GM12892 (cell line): ENCODE results near the gene TOR3A.

Experiments
- POLR2A ChIP-seq: IDR thresholded peaks from 2 replicates; pipeline ENCODE4 v1.6.1; 2011; ENCODE audit warnings: low read depth, low read length, control low read depth
- POLR2AphosphoS5 ChIP-seq: IDR thresholded peaks from 2 replicates; pipeline ENCODE4 v1.6.1; 2011; ENCODE audit warnings: low read depth, low read length, control low read depth

DNA sequence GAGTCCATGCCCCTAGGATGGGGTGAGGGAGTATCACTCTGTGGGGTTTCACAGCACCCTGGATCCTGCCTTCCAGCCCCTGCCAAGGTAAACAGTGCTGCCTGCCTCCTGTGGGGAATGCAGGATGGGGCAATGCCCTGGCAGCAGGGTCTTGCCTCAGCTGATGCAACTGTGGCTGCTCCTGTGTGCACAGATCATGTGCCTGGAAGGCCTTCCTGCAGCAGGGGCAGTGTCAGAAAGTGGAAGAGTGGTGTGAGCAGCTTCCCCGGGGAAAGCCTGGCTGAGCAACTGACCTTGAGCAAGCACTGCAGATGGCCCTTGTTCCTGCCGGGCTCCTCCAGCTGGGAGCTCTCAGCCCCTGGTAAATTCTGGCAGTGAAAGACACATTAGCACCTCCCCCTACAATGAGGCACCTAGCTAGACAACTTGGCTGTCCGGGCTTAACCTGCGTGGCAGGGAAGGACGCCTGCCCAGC is 9.9 kb downstream of the TOR3A start:
- TF ChIP-seq POLR2A (no peak), POLR2AphosphoS5 (no peak)
